ENCODE results near the gene LRRC45.

The LRRC45 gene

GRCh38 chr17:82055023-82055964 is 32.2 kb downstream of the LRRC45 start:
- no peak overlapping the region for H3K9ac ChIP-seq (ENCODE audit: low read length)
- no peak overlapping the region for H2AFZ ChIP-seq (ENCODE audit: low read depth, low read length, severe bottlenecking)
- no peaks in the 10 kb centered on the region for H3F3A ChIP-seq (ENCODE audit: insufficient read depth)
- H4K20me1 ChIP-seq (ENCODE audit: low read depth, low read length), result no peaks in the 10 kb centered on the region
- H3K27me3 ChIP-seq (ENCODE audit: low read length), result no peaks in the 10 kb centered on the region
- peaks cover 10% of the 10 kb centered on the region for H3K79me2 ChIP-seq (ENCODE audit: insufficient read depth, low read length)
- TF ChIP-seq EZH2phosphoT487 (conservative IDR thresholded peaks at IDR 0.05; ENCODE audit: low read length) (no peak), CTCF (IDR thresholded peaks at IDR 0.05; ENCODE audit: insufficient read depth, low read length, poor library complexity, severe bottlenecking) (no peak)
- H3K36me3 ChIP-seq (ENCODE audit: low read length), result no peaks in the 10 kb centered on the region
- no peak overlapping the region for H3K4me3 ChIP-seq (ENCODE audit: insufficient read depth, low read length, poor library complexity, severe bottlenecking)
- no peak overlapping the region for H3K27ac ChIP-seq (ENCODE audit: low read depth, low read length)
- no peak overlapping the region for H3K4me2 ChIP-seq (ENCODE audit: low read depth, low read length, poor library complexity, severe bottlenecking)
- no peaks in the 10 kb centered on the region for H3K9me2 ChIP-seq (replicated peaks; ENCODE audit: insufficient read depth, low read length)
- H3K9me3 ChIP-seq (ENCODE audit: insufficient read depth, low read length), result no peaks in the 10 kb centered on the region

GRCh38 chr17:82055965-82056728 is 33.0 kb downstream of the LRRC45 start:
- no peaks in the 10 kb centered on the region for H3F3A ChIP-seq (ENCODE audit: insufficient read depth)
- H3K4me2 ChIP-seq (ENCODE audit: low read depth, low read length, poor library complexity, severe bottlenecking), result no peak overlapping the region
- no peaks in the 10 kb centered on the region for H3K9me3 ChIP-seq (ENCODE audit: insufficient read depth, low read length)
- no peaks in the 10 kb centered on the region for H4K20me1 ChIP-seq (ENCODE audit: low read depth, low read length)
- peaks cover 10% of the 10 kb centered on the region for H3K79me2 ChIP-seq (ENCODE audit: insufficient read depth, low read length)
- no peak overlapping the region for H2AFZ ChIP-seq (ENCODE audit: low read depth, low read length, severe bottlenecking)
- TF ChIP-seq EZH2phosphoT487 (conservative IDR thresholded peaks at IDR 0.05; ENCODE audit: low read length) (no peak), CTCF (IDR thresholded peaks at IDR 0.05; ENCODE audit: insufficient read depth, low read length, poor library complexity, severe bottlenecking) (no peak)
- H3K36me3 ChIP-seq (ENCODE audit: low read length), result no peaks in the 10 kb centered on the region
- H3K27me3 ChIP-seq (ENCODE audit: low read length), result no peaks in the 10 kb centered on the region
- H3K4me3 ChIP-seq (ENCODE audit: insufficient read depth, low read length, poor library complexity, severe bottlenecking), result no peak overlapping the region
- H3K9me2 ChIP-seq (replicated peaks; ENCODE audit: insufficient read depth, low read length), result no peaks in the 10 kb centered on the region
- no peak overlapping the region for H3K27ac ChIP-seq (ENCODE audit: low read depth, low read length)
- no peak overlapping the region for H3K9ac ChIP-seq (ENCODE audit: low read length)

- Histone ChIP-seq H3K27me3 (ENCODE audit: low read length) (no peaks in the 10 kb centered on the region), H3K9me2 (replicated peaks; ENCODE audit: insufficient read depth, low read length) (no peaks in the 10 kb centered on the region), H3K4me2 (ENCODE audit: low read depth, low read length, poor library complexity, severe bottlenecking) (no peak overlapping the region), H3K9me3 (ENCODE audit: insufficient read depth, low read length) (no peaks in the 10 kb centered on the region), H3F3A (ENCODE audit: insufficient read depth) (no peaks in the 10 kb centered on the region), H3K4me3 (ENCODE audit: insufficient read depth, low read length, poor library complexity, severe bottlenecking) (no peak overlapping the region), H4K20me1 (ENCODE audit: low read depth, low read length) (no peaks in the 10 kb centered on the region), H3K79me2 (ENCODE audit: insufficient read depth, low read length) (peaks cover 10% of the 10 kb centered on the region), H3K9ac (ENCODE audit: low read length) (no peak overlapping the region), H3K36me3 (ENCODE audit: low read length) (no peaks in the 10 kb centered on the region), H2AFZ (ENCODE audit: low read depth, low read length, severe bottlenecking) (no peak overlapping the region), H3K27ac (ENCODE audit: low read depth, low read length) (no peak overlapping the region)
- TF ChIP-seq EZH2phosphoT487 (conservative IDR thresholded peaks at IDR 0.05; ENCODE audit: low read length), result no peak
- TF ChIP-seq CTCF (IDR thresholded peaks at IDR 0.05; ENCODE audit: insufficient read depth, low read length, poor library complexity, severe bottlenecking), result no peak
Measured at GRCh38 chr17:82056729-82057621, 33.9 kb downstream of the LRRC45 start.
